Psoas muscle (tissue), 8 donors: ENCODE data around the gene OR1E2. TPM values are rescaled to one million over a fixed set of nuclear protein-coding genes. Genes with fewer than 3 reads are reported as not detected.
"Not testable (repeated sequence)": the region's sequence is repeated elsewhere in the genome, so short reads cannot be mapped to it uniquely, and the experiment has no call there.

Experiments
- ATAC-seq, 4 donors: fragments of 200-7000 bp; cut with Tn5 transposase; one replicate each; pipeline ENCODE4 v1.9.1; 2020; ENCODE audit warnings: moderate library complexity in 3 of 4, mild to moderate bottlenecking in 2 of 4
- DNase-seq, 2 donors: peaks; one replicate each; pipeline ENCODE4 v3.0.0-alpha.2; 2020
- H3K27ac ChIP-seq: fragments of 200-600 bp; one replicate; pipeline ENCODE4 v1.8.0; 2022
- H3K27me3 ChIP-seq, 3 donors: fragments of 200-600 bp in 1 of 3; one replicate each; pipeline versions ENCODE4 v1.6.1 to v1.8.0; 2013 to 2022; ENCODE audit warnings: low read length in 2 of 3, mild to moderate bottlenecking in 2 of 3, moderate library complexity in 1 of 3; ENCODE audit not compliant: insufficient read depth in 3 of 3
- H3K36me3 ChIP-seq, 2 donors: fragments of 200-600 bp in 1 of 2; one replicate each; pipeline versions ENCODE4 v1.6.1 to v1.8.0; 2013 to 2022; ENCODE audit warnings: low read depth in 1 of 2, mild to moderate bottlenecking in 1 of 2, moderate library complexity in 1 of 2; ENCODE audit not compliant: insufficient read depth in 1 of 2
- H3K4me1 ChIP-seq: fragments of 200-600 bp; one replicate; pipeline ENCODE4 v1.8.0; 2022
- H3K4me3 ChIP-seq: fragments of 200-600 bp; one replicate; pipeline ENCODE4 v1.8.0; 2022; ENCODE audit warnings: mild to moderate bottlenecking
- H3K9me3 ChIP-seq: fragments of 200-600 bp; one replicate; pipeline ENCODE4 v1.8.0; 2022
- WGBS, 3 donors: extraction: QIAGEN DNeasy Blood & Tissue Kit; methylation state at CpG; one replicate each; pipeline versions ENCODE4 v1.1.6 to v1.1.7; 2013; 5-methylcytosine and 5-hydroxymethylcytosine counted together
- intact Hi-C, 2 donors: fragments of 100-400 bp; cut with DNase I; formaldehyde crosslinking; loops; one replicate each; pipeline versions ENCODE4 v1.11.0 to v1.14.2; 2022
- polyA plus RNA-seq, 3 donors: library from polyadenylated mRNA; stranded (reverse); fragments of 200-250 nt; gene quantifications; one replicate each; pipeline ENCODE4 v1.2.3, GENCODE V29; 2013
- total RNA-seq, 4 donors: library from RNA; stranded (reverse); fragmentation: NEBNext Ultra II Directional in 2 of 4; extraction: Animal tissue kit (Norgen Biotek cat#: 25700) in 2 of 4; gene quantifications; one replicate each; pipeline versions ENCODE4 v1.2.1 to v1.2.4, GENCODE V29; 2021 to 2023
- TF ChIP-seq, protein P1 (sequence below): fragments of 200-600 bp; IDR thresholded peaks from one replicate; pipeline ENCODE4 v1.8.0; 2022; ENCODE audit warnings: antibody characterized with exemption
- donor health status: healthy with polysubstance abuse.
- donor health status: DM: no; HTN: no; CAD: no; lungs with moderate emphysema.
- donor health status: Bipolar disorder and iron deficiency.
- donor health status: healthy.
- donor health status: DM: yes; HTN: yes; CAD: no.
- donor health status: DM: no; HTN: no; CAD: no.
- donor health status: DM: no; HTN: no; CAD: no.
- donor health status: DM: yes; HTN: yes; CAD: no.

OR1E2 gene
- total and polyA plus RNA-seq, 7 donors, result not detected

GRCh38 chr17:3448059-3448665 is 14.5 kb upstream of the OR1E2 start:
- Histone ChIP-seq H3K36me3 (no peaks in the 10 kb centered on the region), H3K9me3 (no peaks in the 10 kb centered on the region), H3K4me1 (no peaks in the 10 kb centered on the region), H3K27ac (no peak overlapping the region), H3K27me3 (no peaks in the 10 kb centered on the region), H3K4me3 (no peak overlapping the region)
- ATAC-seq (no peak), DNase-seq (no peak)
- 48 to 54% (median 51%) methylated on average over 2 of the region's 2 CpGs for WGBS, 3 donors
- intact Hi-C loops, result no loop called here
- TF ChIP-seq, protein P1, sequence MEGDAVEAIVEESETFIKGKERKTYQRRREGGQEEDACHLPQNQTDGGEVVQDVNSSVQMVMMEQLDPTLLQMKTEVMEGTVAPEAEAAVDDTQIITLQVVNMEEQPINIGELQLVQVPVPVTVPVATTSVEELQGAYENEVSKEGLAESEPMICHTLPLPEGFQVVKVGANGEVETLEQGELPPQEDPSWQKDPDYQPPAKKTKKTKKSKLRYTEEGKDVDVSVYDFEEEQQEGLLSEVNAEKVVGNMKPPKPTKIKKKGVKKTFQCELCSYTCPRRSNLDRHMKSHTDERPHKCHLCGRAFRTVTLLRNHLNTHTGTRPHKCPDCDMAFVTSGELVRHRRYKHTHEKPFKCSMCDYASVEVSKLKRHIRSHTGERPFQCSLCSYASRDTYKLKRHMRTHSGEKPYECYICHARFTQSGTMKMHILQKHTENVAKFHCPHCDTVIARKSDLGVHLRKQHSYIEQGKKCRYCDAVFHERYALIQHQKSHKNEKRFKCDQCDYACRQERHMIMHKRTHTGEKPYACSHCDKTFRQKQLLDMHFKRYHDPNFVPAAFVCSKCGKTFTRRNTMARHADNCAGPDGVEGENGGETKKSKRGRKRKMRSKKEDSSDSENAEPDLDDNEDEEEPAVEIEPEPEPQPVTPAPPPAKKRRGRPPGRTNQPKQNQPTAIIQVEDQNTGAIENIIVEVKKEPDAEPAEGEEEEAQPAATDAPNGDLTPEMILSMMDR, result no peak

GRCh38 chr17:3447625-3448024 is 14.0 kb upstream of the OR1E2 start:
- Histone ChIP-seq H3K27me3 (no peaks in the 10 kb centered on the region), H3K36me3 (no peaks in the 10 kb centered on the region), H3K9me3 (no peaks in the 10 kb centered on the region), H3K4me1 (no peaks in the 10 kb centered on the region), H3K27ac (no peak overlapping the region), H3K4me3 (no peak overlapping the region)
- ATAC-seq (no peak), DNase-seq (no peak)
- WGBS, 3 donors, result 57 to 63% (median 61%) methylated on average over 2 of the region's 2 CpGs
- intact Hi-C loops, result no loop called here
- TF ChIP-seq, protein P1, result no peak

DNA sequence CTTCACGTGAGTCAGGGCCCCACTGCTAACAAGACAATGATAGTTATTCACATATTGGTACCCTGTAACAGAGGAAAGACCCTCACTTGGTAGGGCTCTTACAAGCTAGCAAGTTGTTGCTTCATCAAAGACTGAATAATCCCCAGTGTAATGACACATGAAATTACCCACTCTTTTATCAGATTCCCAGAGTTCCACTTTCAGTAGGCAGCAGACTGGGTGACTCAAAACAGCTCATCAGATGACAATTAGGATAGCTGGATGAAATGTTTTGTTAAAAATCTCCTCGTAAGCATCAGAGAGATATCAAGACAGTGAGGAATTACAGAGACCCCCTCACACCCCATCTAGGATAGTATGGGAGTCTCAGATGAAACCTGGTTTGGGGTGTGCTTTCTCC is 6.8 kb upstream of the OR1E2 start:
- Histone ChIP-seq H3K27me3 (peaks cover 0 to 5% (median 0%) of the 10 kb centered on the region in 3 donors), H3K9me3 (no peaks in the 10 kb centered on the region), H3K4me3 (no peak overlapping the region), H3K27ac (no peak overlapping the region), H3K4me1 (no peaks in the 10 kb centered on the region), H3K36me3 (no peaks in the 10 kb centered on the region)
- intact Hi-C loops, result no loop called here
- WGBS, 3 donors, result 68 to 85% (median 70%) methylated on average over 2 of the region's 2 CpGs
- no peak for DNase-seq
- TF ChIP-seq, protein P1, result no peak
- ATAC-seq, result no peak

GRCh38 chr17:3438368-3438767 is 4.7 kb upstream of the OR1E2 start:
- H3K27me3 ChIP-seq, result peaks cover 0 to 5% (median 0%) of the 10 kb centered on the region in 3 donors
- no peak overlapping the region for H3K4me3 ChIP-seq
- WGBS, 3 donors, result 43 to 65% (median 44%) methylated on average over 1 of the region's 1 CpG
- TF ChIP-seq, protein P1, result no peak
- no peak for DNase-seq
- no peaks in the 10 kb centered on the region for H3K9me3 ChIP-seq
- ATAC-seq, result no peak
- H3K4me1 ChIP-seq, result no peaks in the 10 kb centered on the region
- no peak overlapping the region for H3K27ac ChIP-seq
- H3K36me3 ChIP-seq, result no peaks in the 10 kb centered on the region
- intact Hi-C loops, result no loop called here

DNA sequence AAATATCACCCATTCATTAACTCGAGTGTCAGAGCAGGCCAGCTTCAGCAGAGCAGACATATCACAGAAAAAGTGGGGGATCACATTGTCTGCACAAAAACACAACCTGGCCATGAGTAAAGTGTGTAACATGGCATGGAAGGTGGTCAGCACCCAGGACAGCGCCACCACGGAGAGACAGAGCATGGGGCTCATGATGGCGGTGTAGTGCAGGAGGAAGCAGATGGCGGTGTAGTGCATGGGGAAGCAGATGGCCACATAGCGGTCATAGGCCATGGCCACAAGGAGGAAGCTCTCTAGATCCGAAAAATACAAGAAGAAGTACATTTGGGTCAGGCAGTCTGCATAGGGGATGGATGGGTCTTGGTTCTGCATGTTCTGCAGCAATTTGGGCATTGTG is 426 bp downstream of the OR1E2 start:
- intact Hi-C loops, H3K4me1 ChIP-seq, H3K36me3 ChIP-seq, H3K27me3 ChIP-seq, H3K27ac ChIP-seq, H3K4me3 ChIP-seq, ATAC-seq, DNase-seq: not testable (repeated sequence)
- WGBS, 3 donors, result 30 to 36% (median 32%) methylated on average over 7 of the region's 7 CpGs
- peaks cover 11% of the 10 kb centered on the region for H3K9me3 ChIP-seq
